ENCODE data around the gene BRD4. TPM values are rescaled to one million over a fixed set of nuclear protein-coding genes. Genes with fewer than 3 reads are reported as not detected.

The BRD4 gene
- total and polyA plus RNA-seq, 2 of the 13 experiments (the other 11 are each of a cell fraction or from before 2014, with no cell fraction given): 10.5 to 11.4 TPM

- TF ChIP-seq BCL6 (CRISPR knock-in tag; IDR thresholded peaks at IDR 0.05): peak; percentile 91
- TF ChIP-seq BHLHE40 (IDR thresholded peaks at IDR 0.05; ENCODE audit: low read length): peak; percentile 23; the same call in 1 of the 2 replicates
- peak; percentile 64; the same call in 1 of the 2 replicates for TF ChIP-seq KLF12 (CRISPR knock-in tag; IDR thresholded peaks at IDR 0.05; ENCODE audit: borderline replicate concordance)
- TF ChIP-seq IRX3 (CRISPR knock-in tag; IDR thresholded peaks at IDR 0.05; ENCODE audit: borderline replicate concordance, low read depth): no peak
- TF ChIP-seq, protein P1, sequence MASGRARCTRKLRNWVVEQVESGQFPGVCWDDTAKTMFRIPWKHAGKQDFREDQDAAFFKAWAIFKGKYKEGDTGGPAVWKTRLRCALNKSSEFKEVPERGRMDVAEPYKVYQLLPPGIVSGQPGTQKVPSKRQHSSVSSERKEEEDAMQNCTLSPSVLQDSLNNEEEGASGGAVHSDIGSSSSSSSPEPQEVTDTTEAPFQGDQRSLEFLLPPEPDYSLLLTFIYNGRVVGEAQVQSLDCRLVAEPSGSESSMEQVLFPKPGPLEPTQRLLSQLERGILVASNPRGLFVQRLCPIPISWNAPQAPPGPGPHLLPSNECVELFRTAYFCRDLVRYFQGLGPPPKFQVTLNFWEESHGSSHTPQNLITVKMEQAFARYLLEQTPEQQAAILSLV (CRISPR knock-in tag; IDR thresholded peaks at IDR 0.05; ENCODE audit: borderline replicate concordance): no peak
- TF ChIP-seq MED8 (CRISPR knock-in tag; IDR thresholded peaks at IDR 0.05; ENCODE audit: insufficient replicate concordance): no peak
- no peak for TF ChIP-seq SNRNP70 (IDR thresholded peaks at IDR 0.05; ENCODE audit: low read depth, low read length)
- TF ChIP-seq ATAD3A (CRISPR knock-in tag; IDR thresholded peaks at IDR 0.05): no peak
- TF ChIP-seq POLR2A (IDR thresholded peaks at IDR 0.05; ENCODE audit: insufficient read depth in 1 of 2, low read depth in 2 of 2, low read length in 2 of 2): no peak
- TF ChIP-seq CBX1 (IDR thresholded peaks at IDR 0.05; ENCODE audit: low read depth): no peak
- no peak for TF ChIP-seq ZNF451 (CRISPR knock-in tag; IDR thresholded peaks at IDR 0.05)
- no peak for TF ChIP-seq KAT7 (CRISPR knock-in tag; IDR thresholded peaks at IDR 0.05; ENCODE audit: borderline replicate concordance)
- peak; percentile 33; the same call in 1 of the 2 replicates for TF ChIP-seq GABPB1 (CRISPR knock-in tag; IDR thresholded peaks at IDR 0.05)
- no peak for TF ChIP-seq E2F5 (CRISPR knock-in tag; conservative IDR thresholded peaks at IDR 0.05)
- TF ChIP-seq, protein P2, sequence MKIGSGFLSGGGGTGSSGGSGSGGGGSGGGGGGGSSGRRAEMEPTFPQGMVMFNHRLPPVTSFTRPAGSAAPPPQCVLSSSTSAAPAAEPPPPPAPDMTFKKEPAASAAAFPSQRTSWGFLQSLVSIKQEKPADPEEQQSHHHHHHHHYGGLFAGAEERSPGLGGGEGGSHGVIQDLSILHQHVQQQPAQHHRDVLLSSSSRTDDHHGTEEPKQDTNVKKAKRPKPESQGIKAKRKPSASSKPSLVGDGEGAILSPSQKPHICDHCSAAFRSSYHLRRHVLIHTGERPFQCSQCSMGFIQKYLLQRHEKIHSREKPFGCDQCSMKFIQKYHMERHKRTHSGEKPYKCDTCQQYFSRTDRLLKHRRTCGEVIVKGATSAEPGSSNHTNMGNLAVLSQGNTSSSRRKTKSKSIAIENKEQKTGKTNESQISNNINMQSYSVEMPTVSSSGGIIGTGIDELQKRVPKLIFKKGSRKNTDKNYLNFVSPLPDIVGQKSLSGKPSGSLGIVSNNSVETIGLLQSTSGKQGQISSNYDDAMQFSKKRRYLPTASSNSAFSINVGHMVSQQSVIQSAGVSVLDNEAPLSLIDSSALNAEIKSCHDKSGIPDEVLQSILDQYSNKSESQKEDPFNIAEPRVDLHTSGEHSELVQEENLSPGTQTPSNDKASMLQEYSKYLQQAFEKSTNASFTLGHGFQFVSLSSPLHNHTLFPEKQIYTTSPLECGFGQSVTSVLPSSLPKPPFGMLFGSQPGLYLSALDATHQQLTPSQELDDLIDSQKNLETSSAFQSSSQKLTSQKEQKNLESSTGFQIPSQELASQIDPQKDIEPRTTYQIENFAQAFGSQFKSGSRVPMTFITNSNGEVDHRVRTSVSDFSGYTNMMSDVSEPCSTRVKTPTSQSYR (CRISPR knock-in tag; IDR thresholded peaks at IDR 0.05; ENCODE audit: borderline replicate concordance): peak; percentile 75; the same call in 1 of the 2 replicates
- TF ChIP-seq TEAD3 (CRISPR knock-in tag; optimal IDR thresholded peaks at IDR 0.05; ENCODE audit: borderline replicate concordance): peak; percentile 96
- TF ChIP-seq ZNF558 (CRISPR knock-in tag; IDR thresholded peaks at IDR 0.05; ENCODE audit: borderline replicate concordance): peak; percentile 64; the same call in 1 of the 2 replicates
- no peak for TF ChIP-seq ZNF782 (CRISPR knock-in tag; IDR thresholded peaks at IDR 0.05; ENCODE audit: borderline replicate concordance)
- TF ChIP-seq TGIF2 (CRISPR knock-in tag; IDR thresholded peaks at IDR 0.05): peak; percentile 95
- peak; percentile 87 for TF ChIP-seq MLX (CRISPR knock-in tag; IDR thresholded peaks at IDR 0.05)
- no peak for TF ChIP-seq HDAC6 (IDR thresholded peaks at IDR 0.05; ENCODE audit: low read depth, low read length)
- TF ChIP-seq, protein P3, sequence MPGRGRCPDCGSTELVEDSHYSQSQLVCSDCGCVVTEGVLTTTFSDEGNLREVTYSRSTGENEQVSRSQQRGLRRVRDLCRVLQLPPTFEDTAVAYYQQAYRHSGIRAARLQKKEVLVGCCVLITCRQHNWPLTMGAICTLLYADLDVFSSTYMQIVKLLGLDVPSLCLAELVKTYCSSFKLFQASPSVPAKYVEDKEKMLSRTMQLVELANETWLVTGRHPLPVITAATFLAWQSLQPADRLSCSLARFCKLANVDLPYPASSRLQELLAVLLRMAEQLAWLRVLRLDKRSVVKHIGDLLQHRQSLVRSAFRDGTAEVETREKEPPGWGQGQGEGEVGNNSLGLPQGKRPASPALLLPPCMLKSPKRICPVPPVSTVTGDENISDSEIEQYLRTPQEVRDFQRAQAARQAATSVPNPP (CRISPR knock-in tag; IDR thresholded peaks at IDR 0.05): peak; percentile 52; the same call in 1 of the 2 replicates
- TF ChIP-seq PAX8 (CRISPR knock-in tag; IDR thresholded peaks at IDR 0.05; ENCODE audit: borderline replicate concordance): no peak
Observed at GRCh38 chr19:15297416-15298224, 34.7 kb downstream of the BRD4 start (continued).
